HepG2 (cell line): ENCODE results near the gene RHD. TPM values are rescaled to one million over a fixed set of nuclear protein-coding genes. Genes with fewer than 3 reads are reported as not detected.

Experiments used
- ARNT2 ChIP-seq: sonication (generic); formaldehyde crosslinking; IDR thresholded peaks from 2 replicates; pipeline ENCODE4 v1.8.0; 2022; ENCODE audit warnings: mild to moderate bottlenecking, low read depth, missing genetic modification reagents, moderate library complexity
- CCDC6 ChIP-seq: sonication (generic); formaldehyde crosslinking; IDR thresholded peaks from 2 replicates; pipeline ENCODE4 v1.8.1; 2022; ENCODE audit warnings: mild to moderate bottlenecking, missing genetic modification reagents, moderate library complexity
- CENPT ChIP-seq: sonication (generic); formaldehyde crosslinking; IDR thresholded peaks from 2 replicates; pipeline ENCODE4 v1.8.0; 2022; ENCODE audit warnings: low read depth, mild to moderate bottlenecking, moderate library complexity, missing genetic modification reagents
- KAT7 ChIP-seq: IDR thresholded peaks from 2 replicates; pipeline ENCODE4 v1.6.1; 2018; ENCODE audit warnings: borderline replicate concordance, missing compliant biosample characterization
- RFXANK ChIP-seq: IDR thresholded peaks from 2 replicates; pipeline ENCODE4 v1.6.1; 2016
- SMAD1 ChIP-seq: sonication (generic); formaldehyde crosslinking; IDR thresholded peaks from 2 replicates; pipeline ENCODE4 v1.4.0; 2020; ENCODE audit warnings: missing genetic modification reagents, low read depth, mild to moderate bottlenecking, borderline replicate concordance
- SP4 ChIP-seq: sonication (generic); formaldehyde crosslinking; IDR thresholded peaks from 2 replicates; pipeline ENCODE4 v1.8.1; 2023; ENCODE audit warnings: mild to moderate bottlenecking, missing genetic modification reagents
- TP53 ChIP-seq: sonication (generic); formaldehyde crosslinking; conservative IDR thresholded peaks from 2 replicates; pipeline ENCODE4 v1.4.0; 2020; ENCODE audit warnings: missing genetic modification reagents
- ZNF30 ChIP-seq: sonication (generic); formaldehyde crosslinking; IDR thresholded peaks from 2 replicates; pipeline ENCODE4 v1.5.0; 2020; ENCODE audit warnings: mild to moderate bottlenecking, missing genetic modification reagents
- ZNF350 ChIP-seq: sonication (generic); formaldehyde crosslinking; IDR thresholded peaks from 2 replicates; pipeline ENCODE4 v1.4.0; 2020; ENCODE audit warnings: mild to moderate bottlenecking, low read depth, missing genetic modification reagents, borderline replicate concordance
- ZNF737 ChIP-seq: sonication (generic); formaldehyde crosslinking; IDR thresholded peaks from 2 replicates; pipeline ENCODE4 v1.5.0; 2020; ENCODE audit warnings: missing genetic modification reagents, mild to moderate bottlenecking, borderline replicate concordance
- polyA plus RNA-seq, 8 experiments: library from polyadenylated mRNA; depleted of rRNA in 3 of 8; stranded (reverse) in 7 of 8; unstranded in 1 of 8; fragments of >200 nt; fragmentation: Illumina TruSeq in 4 of 8; extraction: Trizol in 4 of 8; gene quantifications; 2 replicates each; pipeline versions ENCODE4 v1.2.1 to v1.2.3, GENCODE V29; 2011 to 2016; ENCODE audit warnings: low read depth in 4 of 8, missing spikeins in 1 of 8, mixed read lengths in 1 of 8; ENCODE audit not compliant: insufficient read depth in 1 of 8
- total RNA-seq, 5 experiments: library from RNA; depleted of rRNA; stranded (reverse); fragments of >200 nt; fragmentation: Illumina TruSeq; extraction: Trizol; gene quantifications; 2 replicates each; pipeline ENCODE4 v1.2.3, GENCODE V29; 2016; ENCODE audit warnings: low read depth in 1 of 5
- TF ChIP-seq, protein P1 (sequence below): sonication (generic); formaldehyde crosslinking; IDR thresholded peaks from 2 replicates; pipeline ENCODE4 v1.8.1; 2023; ENCODE audit warnings: mild to moderate bottlenecking, moderate library complexity, missing genetic modification reagents
- TF ChIP-seq, protein P2 (sequence below): sonication (generic); formaldehyde crosslinking; IDR thresholded peaks from 2 replicates; pipeline ENCODE4 v1.5.0; 2020; ENCODE audit warnings: mild to moderate bottlenecking, missing genetic modification reagents, moderate library complexity
- TF ChIP-seq, protein P3 (sequence below): sonication (generic); formaldehyde crosslinking; IDR thresholded peaks from 2 replicates; pipeline ENCODE4 v1.8.0; 2022; ENCODE audit warnings: mild to moderate bottlenecking, missing genetic modification reagents
- TF ChIP-seq, protein P4 (sequence below): sonication (generic); formaldehyde crosslinking; IDR thresholded peaks from 2 replicates; pipeline ENCODE4 v1.4.0; 2020; ENCODE audit warnings: mild to moderate bottlenecking, missing genetic modification reagents, borderline replicate concordance
- TF ChIP-seq, protein P5 (sequence below): sonication (generic); formaldehyde crosslinking; IDR thresholded peaks from 2 replicates; pipeline ENCODE4 v1.8.1; 2022; ENCODE audit warnings: low read depth, mild to moderate bottlenecking, missing genetic modification reagents

RHD gene
- total and polyA plus RNA-seq, 2 of the 13 experiments (the other 11 are each of a cell fraction or from before 2014, with no cell fraction given) = not detected

DNA sequence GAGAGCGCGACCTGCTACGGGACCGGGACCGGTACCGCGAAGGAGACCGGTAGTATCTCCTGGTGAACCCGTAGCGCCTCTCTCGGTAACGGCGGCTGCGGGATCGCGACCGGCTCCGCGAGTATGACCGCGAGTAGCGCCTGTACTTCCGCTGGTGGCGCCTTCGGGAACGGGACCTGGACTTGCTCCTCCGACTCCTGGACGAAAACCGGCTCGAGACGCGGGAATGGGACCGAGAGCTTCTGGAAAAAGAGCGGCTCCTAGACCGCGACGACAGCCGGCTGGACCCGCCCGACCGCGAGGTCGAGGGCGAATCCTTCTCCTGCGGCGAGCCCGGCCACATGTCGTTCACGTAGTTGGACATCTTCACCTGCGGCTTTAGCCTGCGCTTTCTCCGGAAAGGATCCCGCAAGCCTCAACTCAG is 25.7 kb upstream of the RHD start (continued):
- TF ChIP-seq, protein P1, sequence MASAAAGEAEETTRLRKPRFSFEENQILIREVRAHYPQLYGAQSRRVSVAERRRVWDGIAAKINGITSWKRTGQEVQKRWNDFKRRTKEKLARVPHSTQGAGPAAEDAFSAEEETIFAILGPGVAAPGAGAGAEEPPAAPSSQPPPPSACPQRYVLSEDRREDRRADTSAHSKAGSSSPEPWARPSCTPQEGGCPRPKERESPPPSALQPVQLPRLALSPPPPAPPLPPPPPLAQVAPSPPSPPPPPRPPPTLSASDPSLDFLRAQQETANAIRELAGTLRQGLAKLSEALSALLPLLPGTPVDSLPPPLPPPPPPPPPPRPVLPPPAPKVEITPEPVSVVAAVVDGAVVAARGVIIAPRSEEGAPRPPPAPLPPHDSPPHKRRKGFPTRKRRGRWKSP (CRISPR knock-in tag) = 0 out of 2 replicates have a peak, but pooled peaks have one; percentile 17
- TF ChIP-seq RFXANK (no peak), SP4 (CRISPR knock-in tag) (0 out of 2 replicates have a peak, but pooled peaks have one; percentile 0), CENPT (CRISPR knock-in tag) (peak; percentile 78; the same call in 1 of the 2 replicates), TP53 (CRISPR knock-in tag) (0 out of 2 replicates have a peak, but pooled peaks have one; percentile 36), ZNF350 (CRISPR knock-in tag) (0 out of 2 replicates have a peak, but pooled peaks have one; percentile 34), ARNT2 (CRISPR knock-in tag) (peak; percentile 11; the same call in 1 of the 2 replicates), ZNF30 (CRISPR knock-in tag) (0 out of 2 replicates have a peak, but pooled peaks have one; percentile 62), SMAD1 (CRISPR knock-in tag) (0 out of 2 replicates have a peak, but pooled peaks have one; percentile 25), CCDC6 (0 out of 2 replicates have a peak, but pooled peaks have one; percentile 51), ZNF737 (CRISPR knock-in tag) (0 out of 2 replicates have a peak, but pooled peaks have one; percentile 49), KAT7 (CRISPR knock-in tag) (peak; percentile 86; the same call in 1 of the 2 replicates)
- TF ChIP-seq, protein P2, sequence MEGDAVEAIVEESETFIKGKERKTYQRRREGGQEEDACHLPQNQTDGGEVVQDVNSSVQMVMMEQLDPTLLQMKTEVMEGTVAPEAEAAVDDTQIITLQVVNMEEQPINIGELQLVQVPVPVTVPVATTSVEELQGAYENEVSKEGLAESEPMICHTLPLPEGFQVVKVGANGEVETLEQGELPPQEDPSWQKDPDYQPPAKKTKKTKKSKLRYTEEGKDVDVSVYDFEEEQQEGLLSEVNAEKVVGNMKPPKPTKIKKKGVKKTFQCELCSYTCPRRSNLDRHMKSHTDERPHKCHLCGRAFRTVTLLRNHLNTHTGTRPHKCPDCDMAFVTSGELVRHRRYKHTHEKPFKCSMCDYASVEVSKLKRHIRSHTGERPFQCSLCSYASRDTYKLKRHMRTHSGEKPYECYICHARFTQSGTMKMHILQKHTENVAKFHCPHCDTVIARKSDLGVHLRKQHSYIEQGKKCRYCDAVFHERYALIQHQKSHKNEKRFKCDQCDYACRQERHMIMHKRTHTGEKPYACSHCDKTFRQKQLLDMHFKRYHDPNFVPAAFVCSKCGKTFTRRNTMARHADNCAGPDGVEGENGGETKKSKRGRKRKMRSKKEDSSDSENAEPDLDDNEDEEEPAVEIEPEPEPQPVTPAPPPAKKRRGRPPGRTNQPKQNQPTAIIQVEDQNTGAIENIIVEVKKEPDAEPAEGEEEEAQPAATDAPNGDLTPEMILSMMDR = peak; percentile 15; the same call in 1 of the 2 replicates
- TF ChIP-seq, protein P3, sequence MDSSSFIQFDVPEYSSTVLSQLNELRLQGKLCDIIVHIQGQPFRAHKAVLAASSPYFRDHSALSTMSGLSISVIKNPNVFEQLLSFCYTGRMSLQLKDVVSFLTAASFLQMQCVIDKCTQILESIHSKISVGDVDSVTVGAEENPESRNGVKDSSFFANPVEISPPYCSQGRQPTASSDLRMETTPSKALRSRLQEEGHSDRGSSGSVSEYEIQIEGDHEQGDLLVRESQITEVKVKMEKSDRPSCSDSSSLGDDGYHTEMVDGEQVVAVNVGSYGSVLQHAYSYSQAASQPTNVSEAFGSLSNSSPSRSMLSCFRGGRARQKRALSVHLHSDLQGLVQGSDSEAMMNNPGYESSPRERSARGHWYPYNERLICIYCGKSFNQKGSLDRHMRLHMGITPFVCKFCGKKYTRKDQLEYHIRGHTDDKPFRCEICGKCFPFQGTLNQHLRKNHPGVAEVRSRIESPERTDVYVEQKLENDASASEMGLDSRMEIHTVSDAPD (CRISPR knock-in tag) = peak; percentile 13; the same call in 1 of the 2 replicates
- TF ChIP-seq, protein P4, sequence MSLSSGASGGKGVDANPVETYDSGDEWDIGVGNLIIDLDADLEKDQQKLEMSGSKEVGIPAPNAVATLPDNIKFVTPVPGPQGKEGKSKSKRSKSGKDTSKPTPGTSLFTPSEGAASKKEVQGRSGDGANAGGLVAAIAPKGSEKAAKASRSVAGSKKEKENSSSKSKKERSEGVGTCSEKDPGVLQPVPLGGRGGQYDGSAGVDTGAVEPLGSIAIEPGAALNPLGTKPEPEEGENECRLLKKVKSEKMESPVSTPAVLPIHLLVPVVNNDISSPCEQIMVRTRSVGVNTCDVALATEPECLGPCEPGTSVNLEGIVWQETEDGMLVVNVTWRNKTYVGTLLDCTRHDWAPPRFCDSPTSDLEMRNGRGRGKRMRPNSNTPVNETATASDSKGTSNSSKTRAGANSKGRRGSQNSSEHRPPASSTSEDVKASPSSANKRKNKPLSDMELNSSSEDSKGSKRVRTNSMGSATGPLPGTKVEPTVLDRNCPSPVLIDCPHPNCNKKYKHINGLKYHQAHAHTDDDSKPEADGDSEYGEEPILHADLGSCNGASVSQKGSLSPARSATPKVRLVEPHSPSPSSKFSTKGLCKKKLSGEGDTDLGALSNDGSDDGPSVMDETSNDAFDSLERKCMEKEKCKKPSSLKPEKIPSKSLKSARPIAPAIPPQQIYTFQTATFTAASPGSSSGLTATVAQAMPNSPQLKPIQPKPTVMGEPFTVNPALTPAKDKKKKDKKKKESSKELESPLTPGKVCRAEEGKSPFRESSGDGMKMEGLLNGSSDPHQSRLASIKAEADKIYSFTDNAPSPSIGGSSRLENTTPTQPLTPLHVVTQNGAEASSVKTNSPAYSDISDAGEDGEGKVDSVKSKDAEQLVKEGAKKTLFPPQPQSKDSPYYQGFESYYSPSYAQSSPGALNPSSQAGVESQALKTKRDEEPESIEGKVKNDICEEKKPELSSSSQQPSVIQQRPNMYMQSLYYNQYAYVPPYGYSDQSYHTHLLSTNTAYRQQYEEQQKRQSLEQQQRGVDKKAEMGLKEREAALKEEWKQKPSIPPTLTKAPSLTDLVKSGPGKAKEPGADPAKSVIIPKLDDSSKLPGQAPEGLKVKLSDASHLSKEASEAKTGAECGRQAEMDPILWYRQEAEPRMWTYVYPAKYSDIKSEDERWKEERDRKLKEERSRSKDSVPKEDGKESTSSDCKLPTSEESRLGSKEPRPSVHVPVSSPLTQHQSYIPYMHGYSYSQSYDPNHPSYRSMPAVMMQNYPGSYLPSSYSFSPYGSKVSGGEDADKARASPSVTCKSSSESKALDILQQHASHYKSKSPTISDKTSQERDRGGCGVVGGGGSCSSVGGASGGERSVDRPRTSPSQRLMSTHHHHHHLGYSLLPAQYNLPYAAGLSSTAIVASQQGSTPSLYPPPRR (CRISPR knock-in tag) = peak; percentile 29; the same call in 1 of the 2 replicates
- TF ChIP-seq, protein P5, sequence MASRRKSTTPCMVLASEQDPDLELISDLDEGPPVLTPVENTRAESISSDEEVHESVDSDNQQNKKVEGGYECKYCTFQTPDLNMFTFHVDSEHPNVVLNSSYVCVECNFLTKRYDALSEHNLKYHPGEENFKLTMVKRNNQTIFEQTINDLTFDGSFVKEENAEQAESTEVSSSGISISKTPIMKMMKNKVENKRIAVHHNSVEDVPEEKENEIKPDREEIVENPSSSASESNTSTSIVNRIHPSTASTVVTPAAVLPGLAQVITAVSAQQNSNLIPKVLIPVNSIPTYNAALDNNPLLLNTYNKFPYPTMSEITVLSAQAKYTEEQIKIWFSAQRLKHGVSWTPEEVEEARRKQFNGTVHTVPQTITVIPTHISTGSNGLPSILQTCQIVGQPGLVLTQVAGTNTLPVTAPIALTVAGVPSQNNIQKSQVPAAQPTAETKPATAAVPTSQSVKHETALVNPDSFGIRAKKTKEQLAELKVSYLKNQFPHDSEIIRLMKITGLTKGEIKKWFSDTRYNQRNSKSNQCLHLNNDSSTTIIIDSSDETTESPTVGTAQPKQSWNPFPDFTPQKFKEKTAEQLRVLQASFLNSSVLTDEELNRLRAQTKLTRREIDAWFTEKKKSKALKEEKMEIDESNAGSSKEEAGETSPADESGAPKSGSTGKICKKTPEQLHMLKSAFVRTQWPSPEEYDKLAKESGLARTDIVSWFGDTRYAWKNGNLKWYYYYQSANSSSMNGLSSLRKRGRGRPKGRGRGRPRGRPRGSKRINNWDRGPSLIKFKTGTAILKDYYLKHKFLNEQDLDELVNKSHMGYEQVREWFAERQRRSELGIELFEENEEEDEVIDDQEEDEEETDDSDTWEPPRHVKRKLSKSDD (CRISPR knock-in tag) = 0 out of 2 replicates have a peak, but pooled peaks have one; percentile 7
